Stimulated activated naive CD8-positive, alpha-beta T cell treated with anti-CD3 and anti-CD28 coated beads, Interleukin-15, Interleukin-2, amounts not matched to agents 100 U/mL and 50 U/mL, for 24 hours (primary cell): ENCODE measurements around the gene ATG9A.

Experiments used
- ATAC-seq: fragments of 150-1000 bp; cut with Tn5 transposase; one replicate; pipeline ENCODE4 v1.10.0; 2021
- DNase-seq: peaks from one replicate; pipeline ENCODE4 v3.0.0; 2021

The ATG9A gene

DNA sequence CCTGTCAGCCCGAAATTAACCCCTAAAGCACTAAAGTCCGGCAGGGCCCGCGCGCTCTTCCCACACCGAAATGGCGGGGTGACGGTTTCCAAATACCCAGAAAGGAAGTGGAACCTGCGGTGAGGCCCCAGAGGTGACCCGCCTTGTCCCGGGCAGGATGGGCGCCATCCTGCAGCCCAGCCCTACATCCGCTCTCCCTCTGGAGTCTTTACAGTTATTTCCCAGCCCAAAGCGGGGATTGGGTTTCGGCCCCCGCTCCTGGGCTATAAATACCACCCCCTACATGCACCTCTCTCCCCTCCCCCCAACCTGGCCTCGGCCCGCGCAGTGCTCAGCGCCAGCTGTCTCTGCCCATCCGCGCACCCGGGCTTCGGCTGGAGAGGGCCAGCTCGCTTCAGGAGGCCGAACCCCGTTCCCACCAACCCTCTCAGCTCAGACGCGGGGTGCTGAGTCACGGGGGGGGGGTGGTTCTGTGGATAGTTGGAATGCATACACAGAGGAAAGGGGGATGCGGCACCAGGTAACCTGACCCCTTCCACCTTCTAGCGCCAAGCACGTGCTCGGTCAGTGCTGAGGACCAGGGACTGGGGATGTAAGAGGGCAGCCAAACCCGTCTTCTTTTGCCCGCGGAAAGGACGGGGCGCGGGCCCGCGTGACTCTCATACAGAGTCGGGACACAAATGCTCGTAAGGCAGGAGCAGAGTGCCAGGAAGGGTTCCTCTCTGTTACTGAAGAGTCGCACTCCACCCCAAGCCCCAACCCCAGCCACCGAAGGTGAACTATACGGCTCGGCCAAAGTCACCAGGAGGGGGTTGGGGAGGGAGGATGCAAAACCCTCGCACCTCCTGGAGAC is 23.7 kb upstream of the ATG9A start, which contains the start of gene TUBA4B:
Gene TUBA4B, plus strand, starts transcription at position 344 of the 853 bp plus-strand sequence. Its CDS starts 165 bp downstream, at position 509.
- ATAC-seq (peak; percentile 6), DNase-seq (peak; percentile 59)

DNA sequence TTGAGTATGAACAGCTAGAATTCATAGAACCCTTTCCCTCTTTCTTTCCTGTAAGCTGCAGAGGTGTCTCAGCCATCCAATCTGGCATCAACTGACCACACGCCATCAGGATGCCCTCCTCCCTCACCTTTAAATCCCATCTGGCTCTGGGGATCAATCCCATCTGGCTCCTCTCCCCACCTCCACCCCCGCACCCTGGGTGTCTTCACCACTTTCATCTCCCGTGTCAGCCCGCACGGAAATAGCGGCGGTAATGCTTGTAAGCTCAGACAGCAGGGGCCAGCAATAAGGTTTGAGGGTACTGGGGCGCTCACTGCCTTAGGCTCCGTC is 23.1 kb upstream of the ATG9A start:
- no peak for DNase-seq
- ATAC-seq: no peak

DNA sequence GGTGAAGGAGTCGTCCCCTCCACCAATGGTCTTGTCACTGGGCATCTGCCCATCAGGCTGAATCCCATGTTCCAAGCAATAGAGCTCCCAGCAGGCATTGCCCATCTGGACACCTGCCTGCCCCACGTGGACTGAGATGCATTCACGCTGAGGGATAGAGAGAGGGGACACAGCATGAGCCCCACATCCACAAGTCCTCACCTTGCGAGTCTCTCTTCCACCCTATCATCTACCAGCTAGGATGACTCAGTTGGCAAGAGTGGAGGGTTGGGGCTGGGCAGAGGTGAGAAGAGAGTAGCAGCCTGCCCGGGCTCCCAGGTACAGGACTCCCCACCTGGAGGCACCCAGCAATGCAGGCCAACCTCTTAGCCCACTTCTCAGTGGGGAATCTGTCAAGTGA is 22.6 kb upstream of the ATG9A start:
- DNase-seq (no peak), ATAC-seq (no peak)

DNA sequence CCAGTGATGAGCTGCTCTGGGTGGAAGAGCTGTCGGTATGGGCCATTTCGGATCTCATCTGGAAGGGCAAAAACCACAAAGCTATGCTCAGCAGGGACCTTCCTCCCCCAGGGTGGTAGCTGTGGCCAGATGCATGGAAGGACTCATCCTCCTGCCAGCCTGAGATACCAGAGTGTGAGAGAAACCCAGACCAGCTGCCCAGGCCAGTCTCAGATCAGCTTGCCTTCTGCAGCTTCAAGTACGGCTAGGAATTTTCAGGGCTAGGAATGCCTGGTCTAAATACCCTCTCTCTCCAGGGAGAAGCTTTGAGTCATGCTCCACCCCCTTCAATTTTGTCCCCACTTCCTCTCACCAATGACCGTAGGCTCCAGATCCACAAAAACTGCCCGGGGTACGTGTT is 22.2 kb upstream of the ATG9A start:
- no peak for ATAC-seq
- DNase-seq: no peak

DNA sequence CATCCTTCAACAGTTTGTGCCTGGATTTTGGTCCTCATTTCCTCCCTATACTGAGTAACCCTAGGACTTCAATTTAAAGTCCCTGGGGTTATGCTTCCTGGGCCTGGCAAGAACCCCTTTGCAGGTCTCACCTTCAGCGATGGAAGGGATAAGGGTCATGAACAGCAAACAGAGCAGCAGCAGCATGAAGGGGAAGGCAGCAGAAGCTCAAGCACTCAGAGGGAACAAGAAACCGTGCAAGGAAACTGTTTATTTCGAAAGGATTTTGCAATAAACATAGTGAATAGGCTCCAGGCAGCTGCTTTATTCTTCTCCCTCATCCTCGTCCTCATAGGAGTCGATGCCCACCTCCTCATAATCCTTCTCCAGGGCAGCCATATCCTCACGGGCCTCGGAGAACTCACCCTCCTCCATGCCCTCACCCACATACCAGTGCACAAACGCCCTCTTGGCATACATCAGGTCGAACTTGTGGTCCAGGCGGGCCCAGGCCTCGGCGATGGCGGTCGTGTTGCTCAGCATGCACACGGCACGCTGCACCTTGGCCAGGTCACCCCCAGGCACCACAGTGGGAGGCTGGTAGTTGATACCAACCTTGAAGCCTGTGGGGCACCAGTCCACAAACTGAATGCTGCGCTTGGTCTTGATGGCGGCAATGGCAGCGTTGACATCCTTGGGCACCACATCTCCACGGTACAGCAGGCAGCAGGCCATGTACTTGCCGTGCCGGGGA is 20.8 kb upstream of the ATG9A start:
- DNase-seq: no peak

DNA sequence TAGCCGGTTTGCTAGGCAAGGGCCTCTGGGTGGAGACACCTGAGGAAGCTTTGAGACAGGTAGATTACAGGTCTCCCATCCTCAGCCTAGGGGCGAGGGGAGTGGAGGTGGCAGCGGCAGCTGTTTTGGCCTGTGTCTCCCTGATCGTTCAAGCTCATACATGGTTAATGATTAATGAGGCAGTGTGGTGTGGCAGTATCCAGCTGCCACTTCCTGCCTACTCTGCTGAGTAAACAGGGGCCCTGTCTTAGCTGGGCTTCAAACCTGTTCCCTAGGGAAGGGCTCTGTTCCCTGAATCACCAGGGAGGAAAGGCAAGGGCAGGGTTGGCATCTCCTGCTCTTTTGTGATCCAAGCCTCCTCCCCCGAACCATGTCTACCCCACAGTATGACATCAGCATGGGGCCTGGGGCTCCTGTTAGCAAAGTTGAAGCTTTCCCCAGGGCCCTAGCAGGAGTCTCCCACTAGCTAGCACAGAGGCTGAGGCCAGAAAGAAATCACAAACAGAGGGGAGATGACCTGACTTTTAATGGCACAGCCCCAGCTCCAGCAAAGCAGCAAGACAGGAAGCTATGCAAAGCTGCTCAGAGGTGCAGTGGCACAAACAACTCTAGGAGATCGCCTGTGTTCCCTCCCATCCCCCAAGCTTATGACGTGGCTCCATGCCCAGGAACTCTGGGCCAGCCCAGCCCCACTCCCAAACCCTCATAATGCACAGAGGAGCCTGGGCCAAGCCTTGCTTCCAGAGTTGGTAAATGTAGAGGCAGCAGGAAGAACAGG is 20.0 kb upstream of the ATG9A start:
- peak; percentile 44 for DNase-seq

More for the DNA sequence above, 20.8 kb upstream of the ATG9A start:
- no peak for ATAC-seq

DNA sequence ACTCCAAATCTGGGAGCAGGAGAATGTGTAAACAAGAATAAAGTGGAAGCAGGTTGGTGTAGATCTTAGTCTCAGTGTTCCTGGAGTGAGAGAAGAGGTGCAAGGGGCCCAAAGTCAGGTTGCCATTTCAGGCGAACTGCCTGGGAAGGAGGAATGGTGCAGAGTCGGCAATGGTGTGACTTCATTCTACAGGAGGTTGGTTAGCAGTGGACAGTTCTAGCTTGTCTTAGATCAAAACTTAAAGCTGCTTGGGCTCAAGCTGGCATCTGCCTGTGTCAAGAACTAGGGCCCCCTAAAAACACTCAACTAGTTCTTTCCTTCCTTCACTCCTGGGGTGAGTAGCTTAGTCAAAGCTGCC is 19.4 kb upstream of the ATG9A start:
- ATAC-seq (no peak), DNase-seq (no peak)

More for the DNA sequence above, 20.0 kb upstream of the ATG9A start:
- no peak for ATAC-seq

DNA sequence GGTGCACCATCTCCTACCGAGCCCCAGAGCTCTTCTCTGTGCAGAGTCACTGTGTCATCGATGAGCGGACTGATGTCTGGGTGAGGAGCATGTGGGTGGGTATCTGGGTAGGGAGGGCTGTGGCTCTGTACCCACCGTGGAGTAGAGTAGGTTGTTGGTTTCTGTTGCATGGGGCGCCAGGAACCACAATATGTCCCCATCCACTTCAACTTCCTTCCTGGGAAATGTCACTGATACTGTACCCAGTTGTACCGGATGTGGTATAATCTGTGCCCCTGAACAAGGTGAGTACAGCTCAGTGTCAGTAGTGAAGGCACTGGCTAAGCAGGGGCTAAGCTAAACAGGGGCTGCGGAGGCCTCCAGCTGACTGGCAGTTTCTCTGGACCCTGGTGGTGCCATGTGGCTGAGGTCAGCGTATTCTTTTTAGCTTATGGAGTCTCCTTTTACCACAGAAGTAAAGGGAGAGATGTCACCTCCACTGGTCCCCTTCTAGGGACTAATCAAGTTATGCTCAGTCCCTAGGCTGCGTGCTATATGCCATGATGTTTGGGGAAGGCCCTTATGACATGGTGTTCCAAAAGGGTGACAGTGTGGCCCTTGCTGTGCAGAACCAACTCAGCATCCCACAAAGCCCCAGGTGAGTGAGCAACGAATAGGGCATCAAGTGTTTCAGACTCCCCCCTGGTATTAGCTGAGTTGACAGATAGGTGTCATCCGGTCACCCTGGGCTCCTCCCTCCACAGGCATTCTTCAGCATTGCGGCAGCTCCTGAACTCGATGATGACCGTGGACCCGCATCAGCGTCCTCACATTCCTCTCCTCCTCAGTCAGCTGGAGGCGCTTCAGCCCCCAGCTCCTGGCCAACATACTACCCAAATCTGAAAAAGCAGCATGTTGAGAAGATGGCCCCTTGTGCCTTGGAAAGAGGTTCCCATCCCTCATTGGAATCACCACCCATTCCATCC is 18.5 kb upstream of the ATG9A start:
- ATAC-seq: peak; percentile 78

DNA sequence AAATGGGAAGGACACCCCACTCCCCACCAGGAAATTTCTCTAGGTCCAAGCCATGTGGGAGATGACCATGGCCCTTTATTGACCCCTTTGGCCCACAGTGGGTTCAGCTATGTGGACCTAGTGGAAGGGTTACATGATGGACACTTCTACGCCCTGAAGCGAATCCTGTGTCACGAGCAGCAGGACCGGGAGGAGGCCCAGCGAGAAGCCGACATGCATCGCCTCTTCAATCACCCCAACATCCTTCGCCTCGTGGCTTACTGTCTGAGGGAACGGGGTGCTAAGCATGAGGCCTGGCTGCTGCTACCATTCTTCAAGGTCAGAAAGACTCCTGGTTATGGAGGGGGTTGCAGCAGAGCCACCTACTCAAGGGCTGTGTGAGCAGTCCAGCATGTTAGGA is 17.1 kb upstream of the ATG9A start:
- no peak for ATAC-seq
- no peak for DNase-seq

More for the DNA sequence above, 18.5 kb upstream of the ATG9A start:
- DNase-seq: peak; percentile 69

DNA sequence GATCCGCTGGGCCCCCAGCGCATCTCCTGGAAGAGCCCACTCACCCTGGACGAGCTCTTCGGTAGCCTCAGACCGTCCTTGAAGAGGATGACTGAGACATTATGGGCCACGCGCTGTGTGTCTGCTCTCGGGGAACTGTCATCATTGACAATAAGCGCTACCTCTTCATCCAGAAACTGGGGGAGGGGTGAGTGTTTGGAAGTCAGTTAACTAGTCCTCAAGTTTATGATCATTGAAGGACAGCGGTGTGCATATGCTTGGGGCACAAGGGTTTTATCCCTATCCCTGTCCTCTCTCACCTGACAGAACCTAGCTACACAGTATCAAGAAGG is 16.4 kb upstream of the ATG9A start:
- no peak for DNase-seq
- ATAC-seq: no peak

DNA sequence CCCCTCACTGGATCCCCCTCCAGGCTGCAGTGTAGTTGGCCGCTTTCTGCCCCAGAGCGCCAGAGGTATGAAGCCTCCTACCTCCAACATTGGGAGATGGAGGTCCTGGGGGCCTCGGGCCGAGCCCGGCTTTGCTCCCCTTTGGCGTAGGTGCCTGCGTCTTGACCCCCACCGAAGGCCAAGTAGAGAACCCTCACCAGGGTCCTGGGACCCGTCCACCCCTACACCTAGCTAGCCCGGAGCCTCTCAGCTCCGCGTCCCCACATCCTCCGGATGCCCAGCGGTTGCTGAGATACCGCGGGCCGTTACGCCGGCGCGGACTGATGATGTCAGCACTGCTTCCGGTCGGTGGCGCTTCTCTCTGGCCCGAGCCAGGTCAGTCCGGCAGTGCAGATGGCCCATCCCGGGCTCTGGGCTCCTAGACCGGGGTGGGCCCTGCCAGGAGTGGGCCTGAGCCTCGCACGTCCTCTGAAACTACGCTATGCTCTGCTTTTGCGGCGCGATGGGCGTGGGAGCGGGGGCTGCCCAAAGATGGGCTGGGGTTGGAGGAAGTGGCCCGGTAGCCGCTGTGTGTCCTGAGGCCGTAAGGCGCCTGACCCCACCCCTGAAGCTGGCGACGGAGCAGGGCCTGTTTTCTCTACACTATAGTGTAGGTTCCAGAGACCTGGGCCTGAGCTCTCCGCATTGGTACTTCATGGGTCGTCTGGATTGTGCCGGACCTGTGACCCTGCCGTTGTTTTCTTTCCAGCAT is 15.9 kb upstream of the ATG9A start, which contains the start of the genes GLB1L and STK16:
Gene GLB1L, minus strand, starts transcription at position 297 of the 751 bp plus-strand sequence. CDS start 1,871 bp downstream, outside the sequence.
Gene STK16, plus strand, starts transcription at position 332 of the 751 bp plus-strand sequence. CDS start 521 bp downstream, outside the sequence.
- peak; percentile 60 for ATAC-seq
- DNase-seq: peak; percentile 95

DNA sequence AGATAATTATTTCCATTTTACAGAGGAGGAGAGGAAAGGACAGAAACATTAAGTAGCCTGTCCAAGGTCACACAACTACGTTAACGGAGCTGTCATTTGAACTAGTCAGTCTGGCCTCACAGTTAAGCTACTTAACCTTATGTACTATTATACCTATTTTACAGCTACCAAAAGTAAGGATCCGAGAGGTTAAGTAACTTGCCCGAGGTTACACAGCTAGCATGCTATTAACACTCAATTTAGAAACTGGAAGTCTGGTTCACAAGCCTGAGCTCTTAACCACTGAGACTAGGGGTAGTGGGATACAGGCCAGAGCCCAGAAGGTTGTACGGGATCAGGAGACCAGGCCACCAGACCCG is 15.3 kb upstream of the ATG9A start:
- ATAC-seq: no peak
- DNase-seq: no peak

DNA sequence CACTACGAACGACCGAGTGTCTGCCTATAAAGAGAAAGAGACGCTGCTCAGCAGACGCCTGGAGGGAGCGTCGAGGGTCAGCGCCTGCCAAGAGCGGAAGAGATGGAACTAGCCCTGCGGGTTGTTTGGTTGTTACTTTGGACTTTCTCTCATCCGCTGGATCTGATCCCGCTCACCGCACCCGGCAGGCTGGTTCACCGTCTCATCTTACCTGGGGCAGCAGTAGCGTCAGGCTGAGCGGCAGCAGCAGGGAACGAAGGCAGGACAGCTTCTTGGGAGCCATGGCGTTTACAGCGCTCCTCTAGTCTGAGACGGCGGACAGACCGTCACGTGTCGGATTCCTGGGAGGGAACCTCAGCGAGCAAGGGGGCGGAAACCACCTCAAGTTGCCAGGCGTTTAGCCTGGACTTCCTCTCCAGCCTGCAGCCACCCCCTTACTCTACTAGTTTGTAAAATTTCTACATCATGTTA is 13.9 kb upstream of the ATG9A start:
- no peak for ATAC-seq
- no peak for DNase-seq

DNA sequence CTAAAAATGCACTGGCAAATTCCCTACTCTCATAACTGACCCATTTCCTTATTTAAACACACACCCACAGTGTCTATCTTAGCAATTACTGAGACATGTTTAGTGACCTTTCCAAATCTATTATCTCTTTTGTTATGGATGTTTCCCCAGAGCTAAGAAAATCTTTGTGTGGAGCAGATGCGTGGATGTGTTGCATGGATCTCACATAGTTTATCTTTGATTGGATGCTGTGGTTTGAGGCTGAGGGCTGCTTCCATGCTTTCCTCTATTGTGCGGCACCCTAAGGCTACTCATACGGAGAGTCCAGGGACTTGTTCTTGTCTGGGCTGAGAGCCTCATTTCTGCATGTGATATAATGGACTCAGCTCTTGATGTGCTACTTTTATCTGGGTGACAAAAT is 4.9 kb upstream of the ATG9A start:
- ATAC-seq (no peak), DNase-seq (no peak)

DNA sequence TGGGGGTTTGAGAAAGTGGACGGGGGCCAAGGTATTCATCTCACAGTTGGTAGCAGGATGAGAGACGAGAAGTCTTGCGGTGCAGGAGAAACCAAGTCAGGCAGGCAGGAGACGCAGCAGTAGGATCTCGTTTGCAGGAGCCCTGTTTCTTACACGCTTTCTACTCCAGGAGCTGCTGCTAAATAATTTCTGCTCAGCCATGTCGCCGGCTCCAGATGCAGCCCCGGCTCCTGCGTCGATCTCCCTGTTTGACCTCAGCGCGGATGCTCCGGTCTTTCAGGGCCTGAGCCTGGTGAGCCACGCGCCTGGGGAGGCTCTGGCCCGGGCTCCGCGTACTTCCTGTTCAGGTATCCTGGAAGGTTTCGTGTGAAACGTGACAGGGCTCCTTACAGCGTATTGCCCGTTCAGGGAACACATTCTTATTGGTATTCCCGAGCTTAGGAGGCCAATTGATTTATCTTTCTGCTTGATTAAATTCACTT is 664 bp upstream of the ATG9A start:
- ATAC-seq: peak; percentile 25
- DNase-seq: peak; percentile 75

DNA sequence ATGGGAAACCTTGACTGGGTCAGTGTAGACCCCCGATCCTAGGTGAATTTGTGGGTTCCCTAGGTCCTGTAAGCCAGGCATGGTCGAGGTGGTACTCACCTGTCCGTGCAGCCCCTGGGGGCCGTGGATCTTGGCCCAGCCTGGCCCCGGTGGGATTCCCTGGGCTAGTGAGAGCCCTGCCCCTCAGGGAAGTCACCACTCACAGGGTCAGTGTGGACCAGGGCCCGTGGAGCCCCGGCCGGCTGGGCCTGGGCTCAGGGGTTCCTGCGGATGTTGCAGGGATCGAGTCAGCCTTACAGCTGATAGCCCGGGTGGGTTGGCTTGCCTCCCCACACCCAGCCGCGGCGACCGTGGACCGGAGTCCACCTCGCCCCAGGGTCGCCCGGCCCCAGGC is 528 bp downstream of the ATG9A start:
- no peak for ATAC-seq
- DNase-seq: no peak

DNA sequence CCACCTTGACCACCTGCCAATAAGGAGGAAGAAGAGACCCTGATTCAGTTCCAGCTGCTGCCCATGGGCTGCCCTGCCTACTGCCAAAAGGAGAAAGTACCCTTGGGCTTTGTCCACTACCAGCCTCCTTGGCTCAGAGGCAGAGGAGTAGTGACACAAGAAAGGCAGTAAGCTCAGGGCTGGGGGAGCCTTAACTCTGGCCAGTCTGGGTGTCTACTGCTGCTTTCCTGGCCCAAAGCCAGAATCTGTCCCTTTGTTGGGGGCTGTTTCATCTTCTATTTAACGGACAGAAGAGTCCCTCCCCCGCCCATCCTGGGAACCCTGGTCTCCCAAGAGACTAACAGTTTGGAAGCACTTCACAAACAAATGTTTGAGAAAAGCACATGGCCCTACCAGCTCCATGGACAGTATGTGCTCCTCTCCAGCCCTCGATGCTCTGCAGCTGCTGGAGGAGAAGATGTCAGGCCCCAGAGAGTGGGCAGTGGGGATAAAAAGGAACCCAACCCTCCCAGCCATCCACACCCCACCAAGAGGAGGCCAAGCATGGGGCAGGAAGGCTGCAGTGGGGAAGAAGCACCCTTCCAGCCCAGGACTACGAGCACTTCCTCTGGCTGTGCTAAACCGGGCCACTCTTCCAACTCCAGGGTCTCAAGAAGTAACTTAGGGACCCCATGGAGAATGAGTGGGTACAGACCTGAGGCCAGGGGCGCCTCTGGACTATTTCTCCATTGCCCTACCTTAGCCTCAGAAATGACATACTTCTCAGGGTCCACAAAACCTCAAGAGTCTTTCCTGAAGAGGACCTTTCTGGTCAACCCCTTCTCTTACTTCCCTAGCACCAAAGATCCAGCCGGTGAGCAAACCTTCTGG is 1.2 kb downstream of the ATG9A start:
- no peak for ATAC-seq
- no peak for DNase-seq

DNA sequence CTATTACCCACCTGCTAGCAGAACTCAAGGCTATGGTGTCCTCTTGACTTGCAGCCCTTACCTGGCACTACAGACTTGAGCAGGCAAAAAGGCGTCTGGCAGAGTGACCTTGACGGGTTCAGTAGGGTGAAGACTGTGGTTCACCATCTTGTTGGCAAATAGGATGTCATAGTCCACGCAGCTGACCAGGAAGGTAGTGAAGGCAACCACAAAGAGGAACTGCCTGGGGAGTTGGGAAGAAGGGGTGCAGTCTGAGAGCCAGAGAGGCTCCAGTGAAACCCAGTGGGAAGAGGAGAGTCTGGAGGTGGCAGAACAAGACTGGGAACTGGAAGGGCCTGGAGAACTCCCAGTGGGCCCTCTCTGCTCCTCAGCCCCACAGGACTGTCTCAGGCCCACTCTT is 4.1 kb downstream of the ATG9A start:
- DNase-seq (no peak), ATAC-seq (no peak)

DNA sequence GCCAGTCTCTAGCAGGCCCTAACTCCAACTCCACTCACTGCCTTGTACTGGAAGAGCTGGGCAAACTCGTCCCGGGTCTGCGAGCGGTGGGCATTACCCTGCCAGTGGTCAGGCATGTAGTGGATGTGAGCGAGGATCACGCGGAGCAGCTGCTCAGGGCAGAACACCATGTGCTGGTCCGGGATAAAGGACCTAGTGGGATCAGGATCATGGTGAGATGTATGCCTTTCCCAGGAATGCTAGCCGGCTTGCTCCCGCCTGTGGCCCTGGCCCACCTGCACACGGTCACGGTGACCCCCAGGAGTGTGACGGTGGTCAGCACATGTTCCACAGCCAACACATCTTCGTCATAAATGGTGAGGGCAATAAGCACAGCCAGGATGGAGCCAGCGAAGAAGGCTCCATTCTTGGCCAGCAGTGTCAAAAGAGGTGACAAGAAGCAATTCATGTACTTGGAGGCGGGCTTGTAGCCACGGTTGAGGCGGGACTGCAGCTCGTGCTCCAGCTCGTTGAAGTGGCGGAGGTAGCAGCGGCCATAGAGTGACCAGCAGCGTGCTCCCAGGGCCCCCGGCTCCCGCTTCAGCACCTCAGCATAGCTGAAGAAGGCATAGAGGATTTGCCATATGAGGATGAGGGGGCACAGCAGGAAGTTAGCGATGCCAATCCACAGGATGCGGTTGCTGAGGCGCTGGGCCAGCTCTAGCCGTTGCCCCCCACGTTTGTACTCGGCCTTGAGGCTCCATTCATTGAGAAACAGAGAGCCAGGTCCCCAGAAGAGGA is 5.4 kb downstream of the ATG9A start:
- ATAC-seq (no peak), DNase-seq (no peak)
